GM21737 (cell line): ENCODE data around the gene IP6K3.

ENCODE experiments used
- ATAC-seq: cut with Tn5 transposase; IDR thresholded peaks from one replicate; pipeline ENCODE4 v1.9.1; 2021; ENCODE audit warnings: mild to moderate bottlenecking, moderate library complexity; ENCODE audit not compliant: unreplicated experiment

The IP6K3 gene

DNA sequence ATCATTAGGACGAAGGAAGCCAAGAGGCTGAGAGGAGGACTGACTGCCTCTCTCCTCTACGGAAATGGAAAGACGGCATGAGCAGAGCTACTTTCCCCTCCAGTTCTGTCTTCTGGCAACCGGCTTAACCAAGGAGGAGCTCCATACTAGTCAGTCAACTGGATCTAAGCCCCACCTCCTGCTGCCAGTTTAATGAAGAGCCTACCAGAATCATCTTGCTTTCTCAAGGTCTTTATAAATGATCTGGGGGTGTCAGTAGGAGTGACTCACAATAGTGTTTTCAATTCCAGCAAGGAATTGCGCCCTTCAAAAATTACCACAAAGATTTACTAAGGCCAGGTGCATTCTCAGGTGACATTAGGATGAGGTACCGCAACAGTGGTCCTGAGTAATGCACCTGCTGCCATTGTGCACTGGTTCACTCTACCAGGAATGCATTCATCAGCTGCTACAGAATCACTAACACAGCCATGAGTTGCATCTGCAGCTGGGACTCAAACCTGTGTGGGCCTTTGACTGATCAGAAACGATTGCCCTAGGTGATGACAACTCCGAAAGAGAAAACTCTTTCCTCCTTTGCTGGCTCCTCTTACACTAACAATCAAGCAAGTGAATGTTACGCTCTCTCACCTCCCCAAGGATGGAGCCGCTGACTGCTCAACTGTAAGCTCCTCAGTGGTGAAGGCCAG lies 38.0 kb downstream of the IP6K3 start:
- no peak for ATAC-seq

- no peak for ATAC-seq
These were observed 38.9 kb downstream of the IP6K3 start for GRCh38 chr6:33707771-33708170.

DNA sequence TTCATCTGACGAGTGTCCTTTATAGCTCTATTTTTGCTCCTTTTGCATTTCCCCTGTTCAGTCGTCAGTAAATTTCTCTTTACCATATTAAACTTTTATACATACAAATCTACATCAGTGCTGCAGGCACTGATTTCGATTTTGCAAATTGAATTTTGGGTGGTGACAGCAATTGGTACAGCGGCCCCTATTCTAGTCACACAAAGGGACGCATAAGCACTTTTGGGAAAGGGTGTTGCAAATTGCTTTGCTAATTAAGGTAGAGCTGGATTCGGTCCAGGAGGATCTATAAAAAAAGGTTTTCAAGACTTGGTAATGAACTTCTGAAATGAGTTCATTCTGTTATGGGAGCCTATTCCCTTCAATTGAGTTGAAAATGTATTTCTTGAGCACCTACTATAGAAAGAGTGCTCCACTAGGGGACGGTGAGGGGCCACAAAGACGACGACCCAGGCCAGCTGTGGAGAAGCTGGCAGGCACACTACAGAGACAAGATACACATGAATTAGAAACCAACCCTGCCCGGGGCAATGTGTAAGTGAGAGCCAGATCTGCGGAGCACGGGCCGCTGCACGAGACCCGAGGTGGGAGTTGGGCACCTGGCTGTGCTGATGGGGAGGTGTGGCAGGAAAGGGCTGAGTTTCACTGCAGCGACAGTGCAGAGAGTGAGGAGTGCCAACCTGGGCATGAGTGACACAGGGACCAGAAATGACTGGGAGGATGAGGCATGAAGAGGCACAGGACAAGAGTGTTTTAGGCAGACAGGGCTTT lies 40.6 kb downstream of the IP6K3 start:
- no peak for ATAC-seq

DNA sequence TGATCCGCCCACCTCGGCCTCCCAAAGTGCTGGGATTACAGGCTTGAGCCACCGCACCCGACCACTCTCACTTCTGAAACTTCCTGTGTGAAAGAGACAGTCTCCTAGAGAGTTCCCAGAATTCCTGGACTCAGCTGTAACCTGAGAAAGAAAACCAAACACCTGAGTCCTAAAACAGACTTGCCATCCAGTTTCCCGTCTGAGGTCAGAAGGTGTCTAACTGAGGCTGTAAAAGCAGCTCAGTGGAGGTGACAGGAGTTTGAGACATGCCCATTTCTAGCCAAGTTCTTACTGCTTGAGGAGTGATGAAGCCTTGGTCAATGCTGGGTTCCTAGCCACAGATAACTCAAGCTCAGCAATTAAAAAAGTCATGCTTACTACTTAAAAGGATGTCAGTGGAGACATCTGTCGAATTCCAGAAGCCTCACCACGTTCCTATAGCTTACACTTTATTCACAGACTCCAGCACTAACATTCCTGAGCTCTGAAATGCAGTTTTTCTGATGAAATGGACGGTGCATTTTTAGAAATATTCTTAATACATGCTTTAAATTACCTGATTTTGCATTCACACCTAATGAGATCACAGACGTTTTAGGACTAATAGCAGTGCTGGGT lies 41.3 kb downstream of the IP6K3 start:
- no peak for ATAC-seq

- ATAC-seq, result no peak
These were observed 42.3 kb downstream of the IP6K3 start for GRCh38 chr6:33704215-33705066.

- no peak for ATAC-seq
These were observed 44.2 kb downstream of the IP6K3 start for GRCh38 chr6:33702345-33702977.

- ATAC-seq, result peak; percentile 51
These were observed 46.2 kb downstream of the IP6K3 start for GRCh38 chr6:33700391-33701050.

DNA sequence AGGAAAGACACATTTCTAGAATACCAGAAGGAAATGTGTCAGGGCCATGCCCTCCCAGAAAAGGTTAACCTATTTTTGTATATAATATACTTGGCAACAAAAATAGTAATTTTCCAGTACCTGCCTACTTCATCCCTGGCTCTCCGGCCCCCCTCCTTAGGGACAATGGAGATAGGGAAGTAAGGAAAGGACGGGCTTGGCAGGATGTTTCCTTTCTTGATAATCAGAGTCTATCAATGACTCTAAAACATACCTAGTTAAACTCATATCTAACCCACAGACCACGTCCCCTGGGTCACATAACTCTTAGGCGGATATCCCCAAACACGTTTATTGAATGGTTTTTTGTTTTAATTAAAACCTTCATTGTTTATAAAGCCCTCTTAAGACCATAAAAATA lies 47.0 kb downstream of the IP6K3 start:
- no peak for ATAC-seq

GRCh38 chr6:33699131-33699530 lies 47.6 kb downstream of the IP6K3 start:
- ATAC-seq, result no peak

DNA sequence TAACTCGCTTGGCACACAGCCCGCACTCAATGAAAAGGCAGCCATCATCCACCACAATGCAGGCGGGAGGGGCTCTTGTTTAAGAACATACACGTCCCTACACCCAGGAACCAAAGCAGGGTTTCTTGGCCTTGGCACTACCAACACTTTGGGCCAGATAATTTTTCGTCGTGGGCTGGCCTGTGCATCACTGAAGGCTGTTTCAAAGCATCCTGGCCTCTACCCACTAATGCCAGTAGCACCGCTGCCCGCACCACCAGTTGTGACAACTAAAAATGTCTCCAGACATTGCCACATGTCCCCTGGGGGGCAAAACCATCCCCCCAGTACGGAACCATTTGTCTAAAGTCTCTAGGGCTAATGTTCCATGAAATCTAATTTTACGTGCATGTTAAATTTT lies 48.2 kb downstream of the IP6K3 start:
- no peak for ATAC-seq

GRCh38 chr6:33697845-33698244 lies 48.9 kb downstream of the IP6K3 start:
- no peak for ATAC-seq

DNA sequence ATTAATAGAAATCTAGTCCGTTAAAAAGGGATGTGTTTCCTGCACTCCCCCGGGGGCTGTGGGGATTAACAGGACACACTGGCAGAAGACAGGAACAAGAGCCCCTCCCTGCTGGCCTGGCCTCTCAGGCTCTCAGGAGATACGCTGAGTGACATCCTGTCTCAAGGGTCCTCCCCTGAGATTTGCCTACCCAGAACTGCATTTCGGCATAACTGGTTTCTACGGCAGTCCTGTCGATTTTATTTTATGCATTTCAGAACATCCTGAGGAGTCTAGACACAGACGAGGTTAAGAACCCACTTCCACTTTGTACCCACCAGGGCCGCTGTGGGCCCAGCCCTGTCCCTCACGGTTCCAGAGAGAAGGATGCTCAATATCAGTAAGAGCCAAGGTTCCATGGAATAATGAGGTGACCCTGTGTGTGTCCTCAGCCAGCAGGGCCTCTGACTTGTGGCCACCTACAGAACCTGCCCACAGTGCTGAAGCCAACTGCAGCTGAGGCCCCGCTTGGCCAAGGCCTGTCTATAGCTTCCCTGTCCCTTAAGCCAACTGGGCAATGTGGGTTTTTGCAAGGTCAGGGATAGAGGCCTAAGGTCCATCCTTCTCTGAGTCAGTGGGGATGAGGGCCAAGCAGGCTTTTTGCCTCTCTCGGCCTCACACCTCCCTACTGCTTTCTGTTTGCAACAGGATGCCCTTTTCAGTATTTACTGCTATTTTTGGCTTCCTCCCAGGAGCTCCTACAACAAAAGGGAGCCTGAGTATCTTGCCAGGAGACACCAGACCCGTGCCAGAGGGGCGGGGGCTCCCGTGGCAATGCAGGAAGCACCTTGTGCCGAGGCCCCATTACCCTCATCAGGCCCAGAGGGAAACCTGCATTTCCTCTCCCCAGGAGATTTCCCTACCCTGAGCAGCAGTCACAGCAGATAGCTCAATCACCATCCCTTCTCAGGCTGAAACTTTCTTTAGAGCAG lies 49.9 kb downstream of the IP6K3 start:
- peak; percentile 46 for ATAC-seq

GRCh38 chr6:33696076-33696475 lies 50.6 kb downstream of the IP6K3 start:
- ATAC-seq, result no peak

GRCh38 chr6:33695451-33695887 lies 51.2 kb downstream of the IP6K3 start:
- ATAC-seq, result no peak

DNA sequence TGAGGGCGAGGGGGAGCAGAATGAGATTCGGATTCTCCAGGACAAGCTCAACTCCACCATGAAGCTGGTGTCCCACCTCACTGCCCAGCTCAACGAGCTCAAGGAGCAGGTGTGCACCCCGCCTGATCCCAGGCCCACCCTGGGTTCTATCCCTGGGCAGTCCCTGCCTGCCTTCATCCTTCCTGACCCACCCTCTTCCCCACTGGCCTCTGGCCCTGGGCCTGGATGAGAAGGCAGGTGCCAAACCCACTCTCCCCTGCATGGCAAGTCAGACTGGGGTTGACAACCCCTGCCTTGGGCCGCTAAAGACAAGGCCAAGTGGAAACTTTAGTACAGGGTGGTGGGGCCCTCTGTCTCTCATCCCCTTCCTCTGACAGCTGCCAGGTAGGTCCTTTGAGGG lies 51.7 kb downstream of the IP6K3 start:
- no peak for ATAC-seq

DNA sequence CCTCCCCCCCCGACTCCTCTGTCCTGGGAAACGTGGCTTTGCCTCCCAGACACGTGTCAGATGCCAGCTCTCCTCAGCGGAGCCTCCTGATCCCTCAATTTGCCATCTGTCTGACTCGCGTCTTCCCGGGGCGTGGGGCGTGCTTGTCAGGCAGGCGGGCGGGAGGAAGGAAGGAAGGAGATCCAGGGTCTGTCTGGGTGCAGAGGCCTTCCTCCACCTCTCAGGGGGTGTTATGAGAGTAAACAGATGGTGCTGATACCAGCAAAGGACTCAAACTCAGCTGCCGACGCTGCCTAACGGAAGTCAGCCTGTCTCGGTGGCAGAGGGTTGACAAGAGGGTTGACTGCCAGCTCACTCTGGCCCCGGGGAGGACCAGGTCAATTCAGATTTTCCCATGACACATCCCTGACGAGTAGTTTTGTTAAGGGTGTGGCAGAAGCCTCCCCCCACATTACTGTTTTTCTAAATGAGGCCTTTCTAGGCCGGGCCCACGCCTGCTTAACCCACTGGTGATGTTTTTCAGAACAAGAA lies 52.2 kb downstream of the IP6K3 start:
- no peak for ATAC-seq

DNA sequence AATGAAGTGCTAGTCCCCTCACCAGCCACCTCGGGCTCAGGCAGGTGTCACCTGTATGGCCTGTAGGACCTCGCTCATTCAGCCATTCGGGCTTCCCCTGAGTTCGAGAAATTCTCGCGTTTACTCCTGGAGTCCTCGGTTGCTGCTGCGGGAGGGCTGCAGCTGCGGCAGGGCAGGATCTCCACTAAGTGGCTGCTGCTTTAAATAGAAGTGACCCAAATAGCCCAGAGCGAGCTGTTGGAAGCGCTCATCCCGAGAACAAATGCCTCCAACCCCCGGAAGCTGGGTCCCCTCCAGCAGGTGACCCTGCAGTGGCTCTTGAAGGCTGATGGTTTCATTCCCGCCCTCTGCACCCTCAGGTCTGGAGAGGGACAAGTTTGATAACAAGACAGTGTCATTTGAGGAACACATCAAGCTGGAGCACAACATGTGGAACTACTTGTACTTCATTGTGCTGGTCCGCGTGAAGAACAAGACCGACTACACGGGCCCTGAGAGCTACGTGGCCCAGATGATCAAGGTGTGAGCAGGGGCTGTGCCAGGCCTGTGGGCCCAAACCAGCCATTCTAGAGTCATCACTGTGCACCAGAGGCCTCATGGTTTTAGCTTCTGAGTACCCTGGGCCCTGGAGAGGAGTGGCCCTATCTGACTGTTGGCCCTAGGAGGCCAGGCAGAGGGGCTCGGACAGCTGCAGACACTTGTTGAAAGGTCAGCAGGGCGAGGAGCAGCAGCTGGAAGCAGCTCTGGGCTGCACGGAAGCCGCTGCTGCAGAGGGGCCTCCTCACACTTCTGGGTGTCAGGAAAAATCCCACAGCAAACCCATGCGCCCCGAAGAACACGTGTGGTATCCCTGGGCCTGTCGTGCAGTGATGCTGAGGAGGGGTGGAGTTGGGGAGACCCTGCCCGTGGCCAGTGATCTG lies 53.3 kb downstream of the IP6K3 start:
- no peak for ATAC-seq

DNA sequence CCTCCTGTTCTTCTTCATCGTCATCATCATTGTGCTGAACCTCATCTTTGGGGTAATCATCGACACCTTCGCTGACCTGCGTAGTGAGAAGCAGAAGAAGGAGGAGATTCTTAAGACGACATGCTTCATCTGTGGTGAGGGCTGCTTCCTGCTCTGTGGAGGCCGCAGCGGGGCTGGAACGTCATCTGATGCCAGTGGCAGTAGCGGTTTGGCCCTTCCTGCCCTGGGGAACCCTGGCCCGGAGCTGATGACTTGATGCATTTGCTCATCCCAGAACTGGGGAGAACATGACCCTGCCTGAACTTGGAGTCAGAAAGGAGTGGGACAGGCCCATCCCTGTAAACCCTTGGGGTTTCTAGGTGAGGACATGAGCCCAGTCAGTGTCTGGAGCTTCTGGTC lies 53.9 kb downstream of the IP6K3 start:
- ATAC-seq, result no peak
